NCI-H2196 (cell line): Measurements from ENCODE around the gene TMEM273.

ENCODE experiments used
- DNase-seq: peaks from one replicate; lab custom pipeline; 2025; ENCODE audit not compliant: unreplicated experiment; lab: John Stamatoyannopoulos, UW

Gene TMEM273

DNA sequence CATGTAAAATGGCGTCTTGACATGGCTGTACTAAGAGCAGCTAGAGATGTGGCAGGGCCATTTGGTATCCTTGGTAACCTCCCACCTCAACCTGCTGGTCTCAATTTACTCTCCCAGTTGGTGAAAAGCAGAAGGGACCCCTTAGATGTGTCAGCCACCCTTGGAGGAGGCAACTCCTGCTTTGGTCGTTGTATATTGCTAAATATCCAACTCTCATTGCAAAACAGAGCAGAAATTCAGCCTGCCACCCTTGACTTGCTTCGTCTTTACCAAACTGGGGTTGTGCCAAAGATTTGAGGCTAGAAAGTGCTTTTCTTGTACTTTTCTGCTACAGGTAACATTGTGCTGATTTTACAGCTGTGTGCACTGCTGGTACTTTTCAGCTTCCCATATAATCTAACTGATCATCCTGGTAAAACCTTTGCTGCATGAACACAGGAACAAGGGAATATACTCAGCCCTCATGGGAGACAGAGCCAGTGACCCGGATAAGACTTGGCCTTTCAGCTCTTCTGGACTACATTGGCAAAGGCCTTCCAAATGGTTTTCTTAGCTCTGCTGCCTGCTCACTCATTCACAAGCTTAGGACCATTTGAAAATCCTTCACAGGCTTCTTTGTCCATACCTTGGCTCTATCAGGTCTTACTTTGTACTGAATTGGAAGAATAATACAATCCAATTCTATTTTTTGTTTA is 70.7 kb downstream of the TMEM273 start:
- no peak for DNase-seq

DNA sequence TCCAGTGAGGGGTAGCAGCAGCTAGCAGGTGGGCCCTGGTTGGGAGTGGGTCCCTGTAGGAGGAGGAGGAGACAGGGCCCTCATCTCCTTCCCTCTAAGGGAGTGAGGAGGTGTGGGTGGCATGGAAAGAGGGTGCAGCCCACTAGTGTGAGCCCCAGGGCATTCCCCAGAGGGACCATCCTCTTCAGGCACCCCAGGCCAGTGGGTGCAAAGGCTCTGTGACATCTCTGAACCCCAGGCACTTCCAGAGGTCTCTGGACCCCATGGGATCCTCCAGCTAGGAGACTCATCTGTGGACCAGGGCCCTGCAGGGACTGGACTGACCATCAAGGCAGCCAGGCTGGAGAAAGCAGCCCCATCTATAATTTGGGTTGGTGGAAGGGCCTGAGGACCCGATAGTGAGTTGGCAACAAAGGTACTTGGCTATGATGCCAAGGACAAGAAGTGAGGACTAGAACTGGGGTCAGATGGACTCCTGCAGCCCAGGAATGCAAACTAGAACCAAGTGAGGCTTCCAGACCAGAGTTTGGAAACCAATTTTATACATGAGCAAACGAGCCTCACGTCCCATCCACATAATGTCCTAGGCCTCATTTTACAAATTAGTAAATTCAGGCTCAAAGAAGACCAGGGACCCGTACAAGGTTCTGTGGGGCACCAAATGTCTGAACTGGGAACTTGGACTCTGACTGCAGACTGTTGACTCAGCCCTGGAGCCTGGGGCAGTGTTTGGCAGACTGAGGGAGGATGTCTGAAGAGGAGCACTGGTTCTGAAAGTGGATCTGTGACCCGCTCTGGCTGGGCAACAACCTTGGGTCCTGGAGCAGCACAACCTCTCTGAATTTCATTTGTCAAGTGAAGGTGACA is 71.4 kb downstream of the TMEM273 start:
- DNase-seq, result no peak

DNA sequence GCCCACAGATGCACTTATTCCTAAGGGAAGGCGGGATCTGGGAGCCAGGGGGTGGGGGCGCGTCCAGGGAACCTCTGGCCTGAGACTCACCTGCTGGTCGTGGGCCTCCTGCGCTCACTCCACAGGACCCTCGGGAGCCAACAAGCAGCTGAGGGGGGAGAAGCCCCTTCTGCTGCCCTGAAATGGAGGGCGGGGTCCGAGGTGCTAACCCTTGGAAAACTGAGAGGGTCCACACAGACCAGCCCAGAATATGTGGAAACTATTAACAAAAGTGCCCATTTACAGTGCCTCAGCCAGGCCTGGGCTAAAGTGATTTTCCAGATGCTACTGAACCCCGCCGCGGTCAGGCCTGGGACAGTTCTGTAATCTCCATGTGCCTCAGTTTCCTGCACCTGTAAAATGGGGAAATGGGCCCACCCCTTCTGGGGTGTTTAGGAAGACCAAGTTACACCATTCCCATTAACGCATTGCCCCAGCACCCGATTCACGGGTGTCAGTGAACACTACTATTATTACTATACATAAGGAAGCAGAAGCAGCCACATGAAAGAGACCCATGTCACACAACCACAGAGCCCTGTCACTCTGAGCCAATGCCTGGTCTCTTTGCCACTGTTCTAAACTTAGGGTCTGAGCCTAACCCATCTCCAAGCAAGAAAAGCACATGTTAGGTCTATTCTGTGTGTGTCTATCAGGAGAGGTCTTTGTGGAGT is 72.2 kb downstream of the TMEM273 start:
- no peak for DNase-seq

DNA sequence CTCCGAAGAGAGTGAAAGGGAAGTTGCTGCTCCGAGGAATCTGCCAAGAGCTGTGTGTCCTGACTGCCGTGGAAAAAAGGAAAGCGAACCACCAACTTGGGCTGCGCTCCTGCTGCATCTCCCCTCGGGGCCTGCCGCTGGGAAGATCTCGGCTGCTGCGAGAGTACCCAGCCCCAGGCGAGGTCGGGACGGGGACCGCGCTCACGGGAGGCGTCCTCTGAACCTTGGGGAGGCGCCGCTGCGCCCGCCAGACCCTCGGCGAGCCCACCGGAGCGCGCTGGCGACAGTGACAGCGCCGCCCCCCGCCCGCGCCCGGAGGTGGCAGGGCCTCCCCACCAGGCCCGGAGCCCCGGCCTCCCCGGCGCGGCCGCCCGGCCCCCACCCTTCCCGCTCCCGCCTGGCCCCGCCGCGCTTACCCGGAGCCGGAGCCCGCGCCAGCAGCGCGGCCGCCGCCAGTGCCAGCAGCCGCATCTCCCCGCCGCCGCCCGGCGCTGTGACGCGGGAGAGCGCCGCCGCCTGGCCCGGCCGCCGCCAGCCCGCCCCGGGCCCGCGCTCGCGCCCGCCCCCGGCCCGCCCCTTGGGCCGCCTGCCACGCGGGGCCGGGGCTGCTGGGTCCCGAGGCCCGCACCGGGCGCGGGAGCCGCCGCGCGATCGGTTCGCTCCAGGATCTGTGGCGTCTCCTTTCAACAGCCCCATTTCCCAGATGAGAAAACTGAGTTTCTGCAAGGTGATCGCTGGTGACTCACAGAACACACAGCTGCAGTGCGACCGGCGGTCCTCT is 73.0 kb downstream of the TMEM273 start, which contains the start of gene VSTM4:
TSS of gene VSTM4 (minus strand) at position 508 of the 781 bp plus-strand sequence. CDS start at position 471, 37 bp downstream.
- no peak for DNase-seq

DNA sequence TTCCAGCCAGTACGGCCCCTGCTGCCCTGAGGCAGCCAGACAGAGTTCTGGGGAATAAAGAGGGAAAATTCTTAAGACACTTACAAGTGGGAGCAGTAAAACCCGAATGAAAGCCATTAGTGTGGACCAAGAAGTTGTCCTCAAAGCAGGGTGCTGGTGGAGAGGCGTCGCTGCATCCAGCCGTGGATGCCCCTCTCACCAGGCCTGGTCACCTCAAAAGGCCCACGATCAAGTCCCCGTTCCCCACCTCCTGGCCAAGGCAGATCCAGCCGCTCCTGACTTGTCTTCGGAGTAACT is 73.5 kb downstream of the TMEM273 start:
- no peak for DNase-seq

GRCh38 chr10:49113741-49114141 is 74.5 kb downstream of the TMEM273 start:
- no peak for DNase-seq

- DNase-seq, result no peak
Observed at GRCh38 chr10:49112851-49113250, 75.3 kb downstream of the TMEM273 start.

DNA sequence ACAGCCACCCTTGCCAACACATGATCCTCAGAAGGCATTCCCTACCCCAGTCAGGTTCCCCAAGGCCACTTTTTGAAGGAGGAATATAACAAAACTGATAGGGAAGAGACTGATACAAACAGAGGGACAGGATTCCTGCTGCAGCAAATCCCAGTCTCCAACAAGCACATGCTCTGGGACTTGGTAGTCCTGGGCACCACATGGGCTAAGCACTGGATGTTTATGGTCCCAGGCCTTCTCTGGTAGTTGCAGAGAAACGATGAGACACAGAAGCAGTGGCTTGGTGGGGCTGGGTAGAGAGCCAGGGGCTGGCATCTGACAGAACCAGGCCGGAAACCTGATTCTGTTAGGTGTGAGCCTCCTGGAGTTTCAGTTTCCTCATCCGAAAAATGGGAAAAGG is 76.1 kb downstream of the TMEM273 start:
- no peak for DNase-seq

GRCh38 chr10:49111320-49111698 is 76.9 kb downstream of the TMEM273 start:
- DNase-seq, result no peak

GRCh38 chr10:49110684-49111319 is 77.4 kb downstream of the TMEM273 start:
- DNase-seq, result no peak

DNA sequence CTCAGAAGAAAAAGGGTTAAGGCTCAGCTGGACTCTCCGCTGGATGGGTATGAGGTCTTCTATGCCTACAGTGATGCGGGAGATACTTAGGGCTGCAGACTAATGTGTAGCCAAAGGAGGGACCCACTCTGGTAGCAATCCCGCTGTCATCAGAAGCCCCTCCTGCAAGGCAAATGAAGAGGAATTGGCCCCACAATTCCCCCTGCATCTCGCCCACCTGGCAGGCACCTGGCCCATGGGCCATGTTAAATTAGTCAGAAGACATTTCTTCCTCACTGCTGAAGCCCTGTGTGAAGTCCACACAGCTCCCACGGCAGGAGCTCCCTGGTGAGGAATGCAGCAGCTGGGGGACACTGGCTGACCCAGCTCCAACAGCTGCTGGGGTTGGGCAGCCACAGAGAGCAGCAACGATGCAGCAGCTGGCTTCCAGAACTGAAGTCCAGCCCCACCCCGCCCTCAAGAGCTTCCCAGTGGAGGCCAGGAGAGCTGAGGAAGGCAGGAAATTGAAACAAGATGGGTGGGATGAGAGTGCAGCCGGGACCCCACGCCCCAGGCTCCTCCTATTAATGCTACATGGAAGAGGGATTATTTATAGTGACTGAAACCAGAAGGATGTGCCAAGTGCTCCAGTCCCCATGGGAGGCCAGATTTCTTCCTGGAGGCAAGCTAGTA is 78.4 kb downstream of the TMEM273 start:
- DNase-seq, result no peak

GRCh38 chr10:49108656-49109055 is 79.5 kb downstream of the TMEM273 start:
- DNase-seq, result no peak

DNA sequence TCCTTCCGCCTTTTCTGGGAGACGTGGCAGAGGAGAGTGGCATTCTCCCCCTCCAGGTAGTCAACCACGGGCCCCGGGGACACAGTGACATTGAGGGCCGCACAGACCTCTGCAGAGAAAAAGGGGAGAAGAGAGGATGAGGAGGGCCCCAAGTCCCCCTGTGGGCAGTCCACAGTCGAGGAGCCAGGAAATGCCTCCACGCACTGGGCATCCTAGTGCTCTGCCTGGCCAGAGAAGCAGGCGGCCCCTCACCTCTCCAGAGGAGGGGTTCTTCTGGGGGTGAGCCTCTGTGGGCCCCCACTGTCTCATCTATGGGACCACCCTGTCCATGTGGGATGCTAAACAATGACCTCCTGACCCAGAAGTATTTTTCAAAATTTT is 80.3 kb downstream of the TMEM273 start:
- no peak for DNase-seq

GRCh38 chr10:49107111-49107886 is 80.9 kb downstream of the TMEM273 start:
- no peak for DNase-seq

- no peak for DNase-seq
Observed at GRCh38 chr10:49106451-49106850, 81.7 kb downstream of the TMEM273 start.

- no peak for DNase-seq
Observed at GRCh38 chr10:49105076-49105475, 83.1 kb downstream of the TMEM273 start.
